ENCODE results near the gene LYRM7.

DNA sequence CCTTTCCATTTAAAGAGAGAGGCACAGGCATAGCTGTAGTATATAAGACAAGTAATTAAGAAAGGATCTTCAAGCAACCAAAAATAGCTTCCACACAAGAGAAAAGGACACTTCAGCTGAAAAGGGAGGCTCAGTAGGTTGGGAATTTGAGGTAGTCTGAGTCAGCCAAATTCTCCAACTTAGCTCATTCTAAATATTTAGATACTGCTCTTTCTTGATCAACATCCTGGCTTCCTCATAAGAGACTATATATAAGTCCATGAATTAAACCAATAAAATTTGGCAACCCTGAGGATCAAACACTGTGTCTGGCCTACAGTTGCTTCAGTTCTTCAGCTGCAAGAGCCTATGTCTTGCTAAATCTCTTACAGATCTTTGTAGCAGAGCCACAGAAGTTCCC, 23.5 kb upstream of the LYRM7 start:
- TF ChIP-seq, protein P1, sequence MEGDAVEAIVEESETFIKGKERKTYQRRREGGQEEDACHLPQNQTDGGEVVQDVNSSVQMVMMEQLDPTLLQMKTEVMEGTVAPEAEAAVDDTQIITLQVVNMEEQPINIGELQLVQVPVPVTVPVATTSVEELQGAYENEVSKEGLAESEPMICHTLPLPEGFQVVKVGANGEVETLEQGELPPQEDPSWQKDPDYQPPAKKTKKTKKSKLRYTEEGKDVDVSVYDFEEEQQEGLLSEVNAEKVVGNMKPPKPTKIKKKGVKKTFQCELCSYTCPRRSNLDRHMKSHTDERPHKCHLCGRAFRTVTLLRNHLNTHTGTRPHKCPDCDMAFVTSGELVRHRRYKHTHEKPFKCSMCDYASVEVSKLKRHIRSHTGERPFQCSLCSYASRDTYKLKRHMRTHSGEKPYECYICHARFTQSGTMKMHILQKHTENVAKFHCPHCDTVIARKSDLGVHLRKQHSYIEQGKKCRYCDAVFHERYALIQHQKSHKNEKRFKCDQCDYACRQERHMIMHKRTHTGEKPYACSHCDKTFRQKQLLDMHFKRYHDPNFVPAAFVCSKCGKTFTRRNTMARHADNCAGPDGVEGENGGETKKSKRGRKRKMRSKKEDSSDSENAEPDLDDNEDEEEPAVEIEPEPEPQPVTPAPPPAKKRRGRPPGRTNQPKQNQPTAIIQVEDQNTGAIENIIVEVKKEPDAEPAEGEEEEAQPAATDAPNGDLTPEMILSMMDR (IDR thresholded peaks at IDR 0.05), result no peak
- TF ChIP-seq EP300 (IDR thresholded peaks at IDR 0.05) (no peak), POLR2A (IDR thresholded peaks at IDR 0.05) (no peak), POLR2AphosphoS5 (IDR thresholded peaks at IDR 0.05) (no peak)

Data from stomach (tissue), 4 donors.